Measurements from ENCODE around the gene MPDU1. TPM values are rescaled to one million over a fixed set of nuclear protein-coding genes. Genes with fewer than 3 reads are reported as not detected.
A peak's percentile ranks its signal among the peaks of the same experiment; 100 is the strongest.

MPDU1 gene
- total RNA-seq, 1 experiment from 2014 or later: 50.9 TPM

GRCh38 chr17:7572588-7573323 lies 10.9 kb upstream of the MPDU1 start (continued):
- TF ChIP-seq EZH2 (IDR thresholded peaks at IDR 0.05) (no peak), ZFX (IDR thresholded peaks at IDR 0.05) (peak; percentile 43; the same call in 1 of the 2 replicates), ZNF274 (IDR thresholded peaks at IDR 0.05; ENCODE audit: low read depth, low read length) (no peak), SP1 (IDR thresholded peaks at IDR 0.05; ENCODE audit: low read depth) (peak; percentile 100), CEBPB (IDR thresholded peaks at IDR 0.05; ENCODE audit: low read depth) (no peak)

GRCh38 chr17:7573324-7574080 lies 10.2 kb upstream of the MPDU1 start:
- H3K27me3 ChIP-seq (ENCODE audit: insufficient read depth, low read length): no peaks in the 10 kb centered on the region
- peak overlapping the region; percentile 94 to 100 for H3K4me3 ChIP-seq (replicated peaks in 1 of 2; ENCODE audit: low read depth in 1 of 2, low read length in 2 of 2)
- CTCF ChIA-PET: interaction anchor here (0.6 kb wide), 1 partner anchor 10 kb away, joined by 3 read pairs; the partner anchor contains the start of gene MPDU1
- ATAC-seq (peak; percentile 41), DNase-seq (ENCODE audit: low read depth, low spot score) (no peak)
- peak overlapping the region; percentile 97 for H3K27ac ChIP-seq (ENCODE audit: low read depth, low read length)
- RAD21 ChIA-PET (ENCODE audit: low non-redundant PET in 1 of 2, low total read pairs in 2 of 2, uncharacterized antibody in 2 of 2, unreplicated experiment in 2 of 2): no interaction called here
- H3K4me1 ChIP-seq (ENCODE audit: control insufficient read depth in 1 of 2, insufficient read depth in 2 of 2, low read length in 2 of 2): peaks cover 5 to 66% of the 10 kb centered on the region in 2 experiments; a peak in 3 of 4 replicates
- H3K9me2 ChIP-seq (ENCODE audit: insufficient read depth): no peaks in the 10 kb centered on the region
- H3K79me2 ChIP-seq (ENCODE audit: insufficient read depth, low read length): peaks cover 73% of the 10 kb centered on the region
- H3K9me3 ChIP-seq (ENCODE audit: control insufficient read depth in 1 of 2, insufficient read depth in 1 of 2, low read depth in 1 of 2, low read length in 2 of 2): no peaks in the 10 kb centered on the region
- H3K36me3 ChIP-seq (ENCODE audit: control insufficient read depth in 1 of 2, insufficient read depth in 2 of 2, low read length in 2 of 2): peaks cover 38 to 76% of the 10 kb centered on the region in 2 experiments
- peak overlapping the region; percentile 100 for H3K9ac ChIP-seq (ENCODE audit: low read length)
- H3K4me2 ChIP-seq (ENCODE audit: low read length): peak overlapping the region; percentile 97
- no peak overlapping the region for H2AFZ ChIP-seq (ENCODE audit: low read depth, low read length, poor library complexity, severe bottlenecking)
- no TSS peak for BruUV-seq (replicated peaks)
- intact Hi-C loops (cut with micrococcal nuclease): no loop called here
- H4K20me1 ChIP-seq (ENCODE audit: insufficient read depth): peaks cover 35% of the 10 kb centered on the region; the same call in 1 of the 2 replicates
- POLR2A ChIA-PET: interaction anchor here (0.7 to 2.6 kb wide), 3 partner anchors 10 to 114 kb away, joined by 3 to 13 read pairs (median 8); partner anchors contain the start of genes MPDU1, TP53 and WRAP53
- TF ChIP-seq MAX (IDR thresholded peaks at IDR 0.05) (peak; percentile 86), YY1 (IDR thresholded peaks at IDR 0.05; ENCODE audit: extremely low read depth, insufficient replicate concordance, low read depth, low read length) (no peak), ELF1 (IDR thresholded peaks at IDR 0.05; ENCODE audit: borderline replicate concordance, low read depth) (no peak), CBX3 (IDR thresholded peaks at IDR 0.05; ENCODE audit: low read depth) (no peak), ZFX (IDR thresholded peaks at IDR 0.05) (no peak), RAD21 (IDR thresholded peaks at IDR 0.05; ENCODE audit: low read depth) (no peak), REST (IDR thresholded peaks at IDR 0.05; ENCODE audit: low read depth) (no peak), SP1 (IDR thresholded peaks at IDR 0.05; ENCODE audit: low read depth) (no peak), TCF7L2 (IDR thresholded peaks at IDR 0.05; ENCODE audit: borderline replicate concordance, extremely low read depth, insufficient read depth, insufficient read length) (no peak), FOSL1 (IDR thresholded peaks at IDR 0.05; ENCODE audit: low read depth) (no peak), POLR2A (IDR thresholded peaks at IDR 0.05; ENCODE audit: borderline replicate concordance, extremely low read depth, insufficient read depth, insufficient read length) (no peak), CEBPB (IDR thresholded peaks at IDR 0.05; ENCODE audit: low read depth) (peak; percentile 84), POLR2AphosphoS5 (IDR thresholded peaks at IDR 0.05; ENCODE audit: low read depth, low read length) (peak; percentile 28; the same call in 1 of the 2 replicates), JUND (IDR thresholded peaks at IDR 0.05) (no peak), CTCF (IDR thresholded peaks at IDR 0.05 in 2 of 3, conservative IDR thresholded peaks at IDR 0.05 in 1 of 3; ENCODE audit: borderline replicate concordance in 1 of 3, insufficient read depth in 1 of 3, low read depth in 2 of 3, low read length in 2 of 3) (no peak), EGR1 (IDR thresholded peaks at IDR 0.05; ENCODE audit: low read depth) (no peak; the same call in 1 of the 2 replicates)

Data from HCT116 (cell line).